Calu3 (cell line): ENCODE data around the gene PAQR9. TPM values are rescaled to one million over a fixed set of nuclear protein-coding genes. Genes with fewer than 3 reads are reported as not detected.

ENCODE experiments used
- BruUV-seq: library from RNA; stranded (reverse); fragments of 400-500 nt; replicated peaks from 2 replicates; lab custom pipeline; 2021; lab: Mats Ljungman, UMichigan
- CTCF ChIA-PET: fragments of 300-600 bp; sonication (Branson Sonifier 250); formaldehyde crosslinking; loops from one replicate; lab custom pipeline; 2022; ENCODE audit warnings: antibody characterized with exemption; lab: Charles Lee
- DNase-seq: peaks from one replicate; pipeline ENCODE4 v3.0.0; 2022
- H3K27ac Mint-ChIP-seq: one replicate; pipeline ENCODE4 v1.8.0; 2022; ENCODE audit warnings: mixed read lengths; ENCODE audit not compliant: unreplicated experiment
- H3K27me3 Mint-ChIP-seq: one replicate; pipeline ENCODE4 v1.8.0; 2022; ENCODE audit warnings: mixed read lengths; ENCODE audit not compliant: unreplicated experiment
- H3K36me3 Mint-ChIP-seq: one replicate; pipeline ENCODE4 v1.8.0; 2022; ENCODE audit warnings: mild to moderate bottlenecking, moderate library complexity, mixed read lengths; ENCODE audit not compliant: insufficient read depth, unreplicated experiment
- H3K4me1 Mint-ChIP-seq: one replicate; pipeline ENCODE4 v1.8.0; 2022; ENCODE audit warnings: mild to moderate bottlenecking, low read depth, mixed read lengths; ENCODE audit not compliant: unreplicated experiment
- H3K4me3 Mint-ChIP-seq: one replicate; pipeline ENCODE4 v1.8.0; 2022; ENCODE audit warnings: mild to moderate bottlenecking, low read depth, moderate library complexity, mixed read lengths; ENCODE audit not compliant: unreplicated experiment
- H3K9me3 Mint-ChIP-seq: one replicate; pipeline ENCODE4 v1.8.0; 2022; ENCODE audit warnings: low read depth, mixed read lengths; ENCODE audit not compliant: unreplicated experiment
- CTCF ChIP-seq: fragments of 200-600 bp; IDR thresholded peaks from one replicate; pipeline ENCODE4 v1.8.0; 2022; ENCODE audit warnings: antibody characterized with exemption; ENCODE audit not compliant: unreplicated experiment
- intact Hi-C: fragments of 100-400 bp; cut with micrococcal nuclease; formaldehyde crosslinking; loops from one replicate; pipeline ENCODE4 v1.10.0; 2022; ENCODE audit not compliant: unreplicated experiment
- total RNA-seq: library from RNA; stranded (reverse); gene quantifications from 2 replicates; pipeline ENCODE4 v1.2.3, GENCODE V29; 2022

The PAQR9 gene
- total RNA-seq, 1 experiment from 2014 or later, result 2.0 TPM

- intact Hi-C loops, result loop anchor here (2.0 kb wide), 1 partner anchor 14 kb away; no protein-coding TSS in a partner anchor
- peak; percentile 74 for DNase-seq
- BruUV-seq, result no TSS peak
- peaks cover 20% of the 10 kb centered on the region for H3K36me3 Mint-ChIP-seq
- peak overlapping the region; percentile 60 for H3K27ac Mint-ChIP-seq
- CTCF ChIA-PET, result interaction anchor here (1.5 kb wide), 1 partner anchor 17 kb away, joined by 5 read pairs; no protein-coding TSS in a partner anchor
- H3K27me3 Mint-ChIP-seq, result no peaks in the 10 kb centered on the region
- H3K9me3 Mint-ChIP-seq, result no peaks in the 10 kb centered on the region
- H3K4me1 Mint-ChIP-seq, result peaks cover 49% of the 10 kb centered on the region
- H3K4me3 Mint-ChIP-seq, result no peak overlapping the region
- TF ChIP-seq CTCF, result no peak
These were observed 4.8 kb downstream of the PAQR9 start for GRCh38 chr3:142958707-142959106.

GRCh38 chr3:142953443-142953842, 10.0 kb downstream of the PAQR9 start:
- no peaks in the 10 kb centered on the region for H3K27me3 Mint-ChIP-seq
- no peaks in the 10 kb centered on the region for H3K36me3 Mint-ChIP-seq
- no peak for DNase-seq
- no peak overlapping the region for H3K4me3 Mint-ChIP-seq
- no peak overlapping the region for H3K27ac Mint-ChIP-seq
- BruUV-seq, result no TSS peak
- H3K9me3 Mint-ChIP-seq, result no peaks in the 10 kb centered on the region
- peaks cover 4% of the 10 kb centered on the region for H3K4me1 Mint-ChIP-seq
- intact Hi-C loops, result no loop called here
- no peak for TF ChIP-seq CTCF
- CTCF ChIA-PET, result interaction anchor here (1.6 kb wide), 1 partner anchor 23 kb away, joined by 5 read pairs; no protein-coding TSS in a partner anchor

GRCh38 chr3:142952272-142953193, 10.9 kb downstream of the PAQR9 start:
- DNase-seq, result no peak
- intact Hi-C loops, result no loop called here
- no peaks in the 10 kb centered on the region for H3K27me3 Mint-ChIP-seq
- H3K36me3 Mint-ChIP-seq, result no peaks in the 10 kb centered on the region
- TF ChIP-seq CTCF, result no peak
- H3K4me3 Mint-ChIP-seq, result no peak overlapping the region
- no peaks in the 10 kb centered on the region for H3K4me1 Mint-ChIP-seq
- CTCF ChIA-PET, result interaction anchor here (0.8 to 1.6 kb wide), 3 partner anchors 18 to 315 kb away, joined by 3 to 5 read pairs (median 4); no protein-coding TSS in a partner anchor
- no peak overlapping the region for H3K27ac Mint-ChIP-seq
- no TSS peak for BruUV-seq
- H3K9me3 Mint-ChIP-seq, result no peaks in the 10 kb centered on the region

GRCh38 chr3:142951794-142952193, 11.7 kb downstream of the PAQR9 start:
- CTCF ChIA-PET, result interaction anchor here (0.6 to 1.2 kb wide), 5 partner anchors 19 to 316 kb away, joined by 3 to 6 read pairs (median 4); no protein-coding TSS in a partner anchor
- Mint-ChIP-seq H3K27me3 (no peaks in the 10 kb centered on the region), H3K36me3 (no peaks in the 10 kb centered on the region), H3K4me1 (peaks cover 5% of the 10 kb centered on the region), H3K9me3 (no peaks in the 10 kb centered on the region), H3K27ac (no peak overlapping the region), H3K4me3 (no peak overlapping the region)
- DNase-seq, result no peak
- no TSS peak for BruUV-seq
- intact Hi-C loops, result no loop called here
- no peak for TF ChIP-seq CTCF
